ENCODE results near the gene CFAP20DC.

CFAP20DC gene

GRCh38 chr3:58800032-58800431, 249.8 kb downstream of the CFAP20DC start:
- DNase-seq (ENCODE audit: low read depth), result no peak
- no peak overlapping the region for H3K4me3 ChIP-seq (ENCODE audit: low read depth, low read length)
- no peak for TF ChIP-seq CTCF (IDR thresholded peaks at IDR 0.05; ENCODE audit: low read depth, low read length, missing control alignments)

- H3K4me3 ChIP-seq (ENCODE audit: low read depth, low read length), result no peak overlapping the region
- TF ChIP-seq CTCF (IDR thresholded peaks at IDR 0.05; ENCODE audit: low read depth, low read length, missing control alignments), result no peak
- no peak for DNase-seq (ENCODE audit: low read depth)
Observed at GRCh38 chr3:58799271-58799670, 250.6 kb downstream of the CFAP20DC start.

GRCh38 chr3:58798312-58798711, 251.5 kb downstream of the CFAP20DC start:
- TF ChIP-seq CTCF (IDR thresholded peaks at IDR 0.05; ENCODE audit: low read depth, low read length, missing control alignments), result no peak
- H3K4me3 ChIP-seq (ENCODE audit: low read depth, low read length), result no peak overlapping the region
- no peak for DNase-seq (ENCODE audit: low read depth)

GRCh38 chr3:58794750-58795149, 255.1 kb downstream of the CFAP20DC start:
- no peak overlapping the region for H3K4me3 ChIP-seq (ENCODE audit: low read depth, low read length)
- DNase-seq (ENCODE audit: low read depth), result no peak
- TF ChIP-seq CTCF (IDR thresholded peaks at IDR 0.05; ENCODE audit: low read depth, low read length, missing control alignments), result no peak

- TF ChIP-seq CTCF (IDR thresholded peaks at IDR 0.05; ENCODE audit: low read depth, low read length, missing control alignments), result no peak
- H3K4me3 ChIP-seq (ENCODE audit: low read depth, low read length), result no peak overlapping the region
- DNase-seq (ENCODE audit: low read depth), result no peak
Observed at GRCh38 chr3:58793938-58794337, 255.9 kb downstream of the CFAP20DC start.

- DNase-seq (ENCODE audit: low read depth), result no peak
- H3K4me3 ChIP-seq (ENCODE audit: low read depth, low read length), result no peak overlapping the region
- TF ChIP-seq CTCF (IDR thresholded peaks at IDR 0.05; ENCODE audit: low read depth, low read length, missing control alignments), result no peak
Observed at GRCh38 chr3:58792921-58793451, 256.8 kb downstream of the CFAP20DC start.

- H3K4me3 ChIP-seq (ENCODE audit: low read depth, low read length), result no peak overlapping the region
- DNase-seq (ENCODE audit: low read depth), result no peak
- TF ChIP-seq CTCF (IDR thresholded peaks at IDR 0.05; ENCODE audit: low read depth, low read length, missing control alignments), result no peak
Observed at GRCh38 chr3:58789385-58789784, 260.4 kb downstream of the CFAP20DC start.

Measured in GM12864 (cell line).